Chondrocyte (in vitro differentiated cells): ENCODE data around the gene PLXNA3. TPM values are rescaled to one million over a fixed set of nuclear protein-coding genes. Genes with fewer than 3 reads are reported as not detected.

Experiments
- DNase-seq: peaks from one replicate; pipeline ENCODE4 v3.0.0; 2021; ENCODE audit warnings: mixed read lengths, low spot score
- H3K27ac Mint-ChIP-seq: one replicate; pipeline ENCODE4 v1.8.0; 2021; ENCODE audit warnings: mild to moderate bottlenecking, moderate library complexity, mixed read lengths; ENCODE audit not compliant: unreplicated experiment
- H3K27me3 Mint-ChIP-seq: 2 replicates; pipeline ENCODE4 v1.8.0; 2021; ENCODE audit warnings: low read depth, mixed read lengths
- H3K36me3 Mint-ChIP-seq: 2 replicates; pipeline ENCODE4 v1.8.0; 2021; ENCODE audit warnings: low read depth, mixed read lengths
- H3K4me1 Mint-ChIP-seq: 2 replicates; pipeline ENCODE4 v1.8.0; 2021; ENCODE audit warnings: low read depth, mild to moderate bottlenecking, mixed read lengths
- H3K4me3 Mint-ChIP-seq: one replicate; pipeline ENCODE4 v1.8.0; 2021; ENCODE audit warnings: mild to moderate bottlenecking, moderate library complexity, mixed read lengths; ENCODE audit not compliant: unreplicated experiment
- H3K9me3 Mint-ChIP-seq: 2 replicates; pipeline ENCODE4 v1.8.0; 2021; ENCODE audit warnings: low read depth, mixed read lengths
- CTCF ChIP-seq: fragments of 200-600 bp; sonication (generic); IDR thresholded peaks from 2 replicates; pipeline ENCODE4 v1.5.0; 2021; ENCODE audit warnings: antibody characterized with exemption, mild to moderate bottlenecking, moderate library complexity
- total RNA-seq: library from RNA; stranded (reverse); gene quantifications from 3 replicates; pipeline ENCODE4 v1.2.1, GENCODE V29; 2021

The PLXNA3 gene
- total RNA-seq, 1 donor from 2014 or later = 205 TPM

GRCh38 chrX:154440623-154441357, 17.3 kb upstream of the PLXNA3 start:
- Mint-ChIP-seq H3K4me3 (no peak overlapping the region), H3K27me3 (no peaks in the 10 kb centered on the region), H3K27ac (no peak overlapping the region), H3K9me3 (peaks cover 5% of the 10 kb centered on the region), H3K4me1 (peaks cover 21% of the 10 kb centered on the region), H3K36me3 (peaks cover 4% of the 10 kb centered on the region)
- DNase-seq = no peak
- no peak for TF ChIP-seq CTCF

GRCh38 chrX:154441564-154441963, 16.5 kb upstream of the PLXNA3 start:
- Mint-ChIP-seq H3K4me3 (no peak overlapping the region), H3K27me3 (no peaks in the 10 kb centered on the region), H3K4me1 (peaks cover 23% of the 10 kb centered on the region), H3K27ac (no peak overlapping the region), H3K9me3 (peaks cover 5% of the 10 kb centered on the region), H3K36me3 (peaks cover 7% of the 10 kb centered on the region)
- no peak for TF ChIP-seq CTCF
- no peak for DNase-seq

- Mint-ChIP-seq H3K27ac (no peak overlapping the region), H3K36me3 (peaks cover 7% of the 10 kb centered on the region), H3K27me3 (no peaks in the 10 kb centered on the region), H3K4me1 (peaks cover 23% of the 10 kb centered on the region), H3K9me3 (peaks cover 5% of the 10 kb centered on the region), H3K4me3 (no peak overlapping the region)
- no peak for TF ChIP-seq CTCF
- DNase-seq = peak; percentile 92
Observed at GRCh38 chrX:154441984-154442707, 15.9 kb upstream of the PLXNA3 start.

GRCh38 chrX:154443479-154443910, 14.6 kb upstream of the PLXNA3 start:
- H3K9me3 Mint-ChIP-seq = no peaks in the 10 kb centered on the region
- peak overlapping the region; percentile 69 for H3K4me3 Mint-ChIP-seq
- peaks cover 18% of the 10 kb centered on the region for H3K4me1 Mint-ChIP-seq
- H3K27me3 Mint-ChIP-seq = no peaks in the 10 kb centered on the region
- DNase-seq = no peak
- peak overlapping the region; percentile 95 for H3K27ac Mint-ChIP-seq
- peaks cover 6% of the 10 kb centered on the region for H3K36me3 Mint-ChIP-seq
- TF ChIP-seq CTCF = no peak

GRCh38 chrX:154443992-154444754, 13.9 kb upstream of the PLXNA3 start, which contains the start of gene FAM50A:
FAM50A (plus strand) TSS chrX:154444141; CDS start chrX:154444236, 95 bp downstream.
- H3K4me3 Mint-ChIP-seq = peak within 1 kb of the TSS; percentile 69
- H3K36me3 Mint-ChIP-seq = peaks cover 7% of the 10 kb centered on the region
- no peak for TF ChIP-seq CTCF
- peak within 1 kb of the TSS; percentile 95 for H3K27ac Mint-ChIP-seq
- H3K4me1 Mint-ChIP-seq = peaks cover 14% of the 10 kb centered on the region
- peak; percentile 75 for DNase-seq
- H3K9me3 Mint-ChIP-seq = no peaks in the 10 kb centered on the region
- H3K27me3 Mint-ChIP-seq = no peaks in the 10 kb centered on the region
